OCI-LY3 (cell line): ENCODE data around the gene DOCK8.

Source experiments
- H2AFZ ChIP-seq: fragments of 200-600, 300-600 bp; shearing (Covaris generic); 2 replicates; pipeline ENCODE4 v1.6.0; 2014; ENCODE audit warnings: antibody characterized with exemption, low read depth, low read length
- H3K27ac ChIP-seq: fragments of 200-600, 300-600 bp; sonication (generic); 2 replicates; pipeline ENCODE4 v1.5.1; 2014; ENCODE audit warnings: mild to moderate bottlenecking, low read length, moderate library complexity, mixed read lengths
- H3K27me3 ChIP-seq: fragments of 200-600, 300-600 bp; sonication (generic); 2 replicates; pipeline ENCODE4 v1.6.1; 2014; ENCODE audit warnings: low read depth, low read length, mixed read lengths
- H3K36me3 ChIP-seq: fragments of 200-600, 300-600 bp; sonication (generic); replicated peaks from 2 replicates; pipeline ENCODE3; 2014; ENCODE audit warnings: low read depth, low read length, mixed read lengths
- H3K4me1 ChIP-seq: fragments of 300-600, 200-600 bp; sonication (generic); 2 replicates; pipeline ENCODE4 v1.6.1; 2014; ENCODE audit warnings: low read length, mixed read lengths
- H3K4me2 ChIP-seq: fragments of 200-600, 300-600 bp; sonication (generic); 2 replicates; pipeline ENCODE4 v1.6.1; 2014; ENCODE audit warnings: low read length, mixed read lengths
- H3K4me3 ChIP-seq: fragments of 300-600, 200-600 bp; sonication (generic); 2 replicates; pipeline ENCODE4 v1.5.1; 2014; ENCODE audit warnings: antibody characterized with exemption, mild to moderate bottlenecking, low read length, moderate library complexity
- H3K79me2 ChIP-seq: fragments of 300-600, 200-600 bp; shearing (Covaris generic); 2 replicates; pipeline ENCODE4 v1.6.1; 2014; ENCODE audit warnings: mild to moderate bottlenecking, low read length, mixed read lengths
- H3K9ac ChIP-seq: fragments of 300-600, 200-600 bp; shearing (Covaris generic); 2 replicates; pipeline ENCODE4 v1.6.0; 2014; ENCODE audit warnings: mild to moderate bottlenecking, low read length, moderate library complexity
- H3K9me3 ChIP-seq: fragments of 200-600, 300-600 bp; shearing (Covaris generic); 2 replicates; pipeline ENCODE4 v1.6.1; 2014; ENCODE audit warnings: low read length, mixed read lengths; ENCODE audit not compliant: insufficient read depth
- H4K20me1 ChIP-seq: fragments of 200-600, 300-600 bp; sonication (generic); 2 replicates; pipeline ENCODE4 v1.6.1; 2016; ENCODE audit warnings: low read length, mixed read lengths; ENCODE audit not compliant: insufficient read depth
- CTCF ChIP-seq: fragments of 200-600, 300-600 bp; sonication (generic); IDR thresholded peaks from 2 replicates; pipeline ENCODE4 v1.5.1; 2014; ENCODE audit warnings: antibody characterized with exemption, low read length, low read depth
- EZH2phosphoT487 ChIP-seq: fragments of 200-600 bp; shearing (Covaris generic); IDR thresholded peaks from 2 replicates; pipeline ENCODE4 v1.6.1; 2018; ENCODE audit warnings: antibody characterized with exemption, mixed run types, low read depth

Gene DOCK8

GRCh38 chr9:357560-357959 is 142.9 kb downstream of the DOCK8 start:
- TF ChIP-seq EZH2phosphoT487 (no peak), CTCF (no peak)
- no peaks in the 10 kb centered on the region for H3K4me1 ChIP-seq
- H3K36me3 ChIP-seq, result no peaks in the 10 kb centered on the region
- H2AFZ ChIP-seq, result no peak overlapping the region
- H3K9ac ChIP-seq, result no peak overlapping the region
- no peaks in the 10 kb centered on the region for H4K20me1 ChIP-seq
- no peak overlapping the region for H3K4me2 ChIP-seq
- H3K27me3 ChIP-seq, result no peaks in the 10 kb centered on the region
- no peaks in the 10 kb centered on the region for H3K79me2 ChIP-seq
- no peaks in the 10 kb centered on the region for H3K9me3 ChIP-seq
- H3K4me3 ChIP-seq, result no peak overlapping the region
- no peak overlapping the region for H3K27ac ChIP-seq

- Histone ChIP-seq H3K79me2 (no peaks in the 10 kb centered on the region), H2AFZ (no peak overlapping the region), H3K36me3 (no peaks in the 10 kb centered on the region), H3K27ac (no peak overlapping the region), H3K9ac (no peak overlapping the region), H3K4me3 (no peak overlapping the region), H3K4me2 (no peak overlapping the region), H3K9me3 (no peaks in the 10 kb centered on the region), H4K20me1 (no peaks in the 10 kb centered on the region), H3K4me1 (no peaks in the 10 kb centered on the region), H3K27me3 (no peaks in the 10 kb centered on the region)
- TF ChIP-seq CTCF (no peak), EZH2phosphoT487 (no peak)
Measured at GRCh38 chr9:362561-363273, 148.1 kb downstream of the DOCK8 start.

GRCh38 chr9:363274-363612 is 148.6 kb downstream of the DOCK8 start:
- no peak overlapping the region for H3K4me3 ChIP-seq
- no peak overlapping the region for H2AFZ ChIP-seq
- H3K36me3 ChIP-seq, result peaks cover 5% of the 10 kb centered on the region
- no peaks in the 10 kb centered on the region for H4K20me1 ChIP-seq
- TF ChIP-seq CTCF (no peak), EZH2phosphoT487 (no peak)
- no peaks in the 10 kb centered on the region for H3K9me3 ChIP-seq
- H3K4me1 ChIP-seq, result no peaks in the 10 kb centered on the region
- H3K27me3 ChIP-seq, result no peaks in the 10 kb centered on the region
- no peak overlapping the region for H3K4me2 ChIP-seq
- H3K27ac ChIP-seq, result no peak overlapping the region
- no peaks in the 10 kb centered on the region for H3K79me2 ChIP-seq
- H3K9ac ChIP-seq, result no peak overlapping the region

- Histone ChIP-seq H3K9me3 (no peaks in the 10 kb centered on the region), H2AFZ (no peak overlapping the region), H4K20me1 (no peaks in the 10 kb centered on the region), H3K79me2 (no peaks in the 10 kb centered on the region), H3K4me1 (no peaks in the 10 kb centered on the region), H3K9ac (no peak overlapping the region), H3K27me3 (no peaks in the 10 kb centered on the region), H3K4me3 (no peak overlapping the region), H3K4me2 (no peak overlapping the region), H3K27ac (no peak overlapping the region), H3K36me3 (peaks cover 12% of the 10 kb centered on the region)
- TF ChIP-seq EZH2phosphoT487 (no peak), CTCF (no peak)
Measured at GRCh38 chr9:365436-365835, 150.8 kb downstream of the DOCK8 start.
